HG03064 (cell line): ENCODE data around the gene ARL15.

Experiments used
- ATAC-seq: cut with Tn5 transposase; IDR thresholded peaks from one replicate; pipeline ENCODE4 v1.9.1; 2021; ENCODE audit warnings: low read depth; ENCODE audit not compliant: unreplicated experiment

The ARL15 gene

GRCh38 chr5:53923961-53924360, 386.4 kb downstream of the ARL15 start:
- ATAC-seq, result no peak

GRCh38 chr5:53922508-53923498, 387.6 kb downstream of the ARL15 start:
- no peak for ATAC-seq

DNA sequence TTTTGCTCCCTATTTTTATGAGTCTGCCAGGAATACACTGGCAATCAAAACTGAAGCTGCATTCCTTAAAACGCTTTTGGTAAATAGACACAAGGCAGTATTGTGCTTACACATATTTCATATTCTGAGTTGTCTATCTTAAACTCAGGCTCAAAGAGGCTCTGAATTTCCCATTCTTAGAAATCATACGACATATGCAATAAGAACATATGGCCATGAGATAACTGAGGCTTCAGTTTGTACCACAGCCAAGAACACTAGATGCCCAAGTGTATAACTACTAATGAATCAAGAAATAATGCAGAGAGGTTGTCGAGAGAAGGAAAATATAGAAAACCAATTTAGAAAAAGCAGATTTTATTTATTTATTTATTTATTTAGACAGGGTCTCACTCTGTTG, 392.5 kb downstream of the ARL15 start:
- ATAC-seq, result no peak

DNA sequence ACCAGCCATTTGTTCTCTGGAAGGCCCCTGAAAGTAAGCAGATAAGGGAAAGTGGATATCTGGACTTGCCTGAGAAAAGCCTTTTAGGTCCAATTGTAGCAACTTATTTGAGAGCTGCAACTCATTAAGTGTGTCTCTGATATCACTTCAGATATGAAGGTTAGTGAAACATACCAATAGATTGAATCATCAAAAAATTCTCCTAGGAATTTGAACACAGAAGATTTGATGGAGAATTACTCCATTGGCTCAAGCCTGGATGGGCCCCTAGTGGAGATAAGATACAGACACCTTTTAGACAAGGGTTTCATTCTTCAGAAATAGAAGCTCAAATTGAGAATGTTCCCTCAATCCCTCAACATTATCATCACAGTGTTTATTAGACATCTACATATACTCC, 393.3 kb downstream of the ARL15 start:
- ATAC-seq, result no peak

DNA sequence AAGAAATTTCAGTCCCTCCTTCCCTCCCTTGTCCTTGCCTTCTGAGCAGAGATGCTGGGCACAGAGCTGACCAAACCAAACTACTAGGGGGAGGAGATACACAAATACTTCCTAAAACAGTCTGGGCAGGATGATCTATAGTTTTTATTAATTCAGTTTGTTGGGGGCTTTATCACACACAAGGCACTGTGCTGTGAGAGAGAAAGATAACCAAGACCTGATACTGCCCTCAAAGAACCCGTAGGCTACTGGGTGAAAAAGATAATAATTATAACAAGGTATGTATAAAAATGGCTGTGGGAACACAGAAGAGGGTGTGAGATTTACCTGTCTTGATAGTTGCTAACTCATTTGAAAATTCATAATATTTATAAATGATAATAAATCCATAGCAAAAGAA, 395.3 kb downstream of the ARL15 start:
- no peak for ATAC-seq

DNA sequence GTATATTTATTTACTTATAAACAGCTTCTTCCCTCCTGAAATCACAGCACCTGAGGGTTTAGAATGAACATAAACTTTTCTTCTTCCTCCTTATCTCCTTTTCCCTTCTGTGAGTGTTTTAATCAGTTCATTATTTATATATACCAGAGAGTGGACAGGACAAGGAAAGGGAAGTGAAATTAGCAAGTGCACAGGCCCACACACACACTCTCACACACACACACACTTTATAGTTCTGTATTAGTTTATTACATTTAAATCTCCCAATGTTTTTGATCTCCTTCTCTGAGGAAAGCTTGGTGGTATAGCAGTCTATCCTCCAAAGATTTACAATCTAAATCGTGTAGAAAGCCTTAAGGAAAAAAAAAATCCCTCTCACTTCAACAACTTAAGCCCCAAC, 396.4 kb downstream of the ARL15 start:
- ATAC-seq, result no peak

DNA sequence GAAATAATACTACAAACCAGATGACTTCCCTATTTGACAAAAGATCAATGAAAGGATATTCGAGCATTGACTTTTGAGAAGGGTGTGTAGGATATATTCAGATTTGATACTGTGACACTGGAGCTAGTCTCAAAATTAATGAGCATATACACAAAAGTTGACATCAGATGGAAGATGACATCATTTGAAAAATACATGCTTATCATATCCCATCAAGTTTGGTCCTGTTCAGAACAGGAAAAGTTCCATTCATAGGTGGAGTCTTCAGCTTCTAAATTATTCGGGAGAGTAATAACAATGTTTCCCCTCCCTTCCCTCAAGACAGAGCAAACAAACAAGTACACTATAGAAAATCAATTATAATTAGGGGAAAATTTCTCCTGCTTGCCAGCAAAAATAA, 401.6 kb downstream of the ARL15 start:
- ATAC-seq, result no peak

GRCh38 chr5:53907827-53908226, 402.5 kb downstream of the ARL15 start:
- ATAC-seq, result no peak

DNA sequence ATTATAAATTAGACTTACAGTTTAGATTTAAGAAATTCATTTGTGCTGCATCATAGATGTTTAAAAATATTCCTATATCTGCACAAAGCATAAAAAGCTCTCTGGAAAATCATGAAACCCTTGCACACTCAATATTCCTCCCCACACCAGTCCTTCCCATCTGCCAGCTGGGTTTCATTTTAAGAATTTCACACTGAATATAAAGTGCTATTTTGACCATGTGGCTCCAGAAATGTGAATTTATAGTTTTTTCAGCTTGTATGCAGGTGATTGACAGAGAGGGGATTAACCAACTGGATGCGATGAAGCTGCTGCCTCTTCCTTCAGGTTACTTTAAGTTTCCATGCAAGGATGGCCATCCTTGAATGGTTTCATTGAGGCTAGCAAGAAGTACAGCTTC, 403.6 kb downstream of the ARL15 start:
- ATAC-seq, result no peak

GRCh38 chr5:53902296-53902907, 408.0 kb downstream of the ARL15 start:
- ATAC-seq, result no peak

- ATAC-seq, result no peak
These were observed 409.7 kb downstream of the ARL15 start for GRCh38 chr5:53900677-53901076.

GRCh38 chr5:53895091-53895683, 415.2 kb downstream of the ARL15 start:
- no peak for ATAC-seq

DNA sequence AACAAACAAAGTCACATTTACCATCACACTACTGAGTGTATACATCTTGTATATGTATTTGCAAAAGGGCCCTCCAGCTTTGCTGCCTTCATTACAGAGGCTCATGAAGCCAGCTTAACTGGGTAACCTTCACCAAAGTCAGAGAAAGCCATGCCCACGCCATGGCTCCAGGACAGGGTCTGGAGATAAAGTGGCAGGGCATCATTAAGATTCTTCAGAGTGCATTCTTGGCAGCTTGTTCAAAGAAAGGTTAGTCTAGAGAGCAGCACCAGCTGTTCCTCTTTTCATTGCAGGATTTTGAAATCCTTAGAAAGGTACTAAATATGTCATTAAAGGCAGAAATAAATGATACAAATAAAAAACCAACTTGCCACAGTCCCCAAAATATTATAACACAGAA, 416.7 kb downstream of the ARL15 start:
- no peak for ATAC-seq

GRCh38 chr5:53892224-53892623, 418.1 kb downstream of the ARL15 start:
- ATAC-seq, result no peak

DNA sequence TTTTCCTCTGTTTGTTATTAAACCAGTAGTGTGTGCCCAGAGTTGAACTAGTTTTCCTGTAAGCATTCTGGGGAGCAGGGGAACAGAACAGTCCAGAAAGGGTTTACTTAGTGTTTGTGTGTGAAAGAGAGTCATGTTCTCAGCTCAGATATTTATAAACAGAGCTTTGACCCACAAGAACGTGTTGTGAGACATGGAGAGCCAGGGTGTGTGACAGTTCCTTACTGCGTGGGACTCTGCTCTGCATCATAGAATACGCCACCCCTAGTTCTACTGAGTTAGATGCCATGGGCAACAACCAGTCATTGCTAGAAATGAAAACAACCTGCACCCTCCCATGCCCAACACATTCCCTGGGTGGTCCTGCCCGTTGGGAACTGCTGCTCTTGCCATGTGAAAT, 419.2 kb downstream of the ARL15 start:
- ATAC-seq, result no peak

- ATAC-seq, result no peak
These were observed 419.9 kb downstream of the ARL15 start for GRCh38 chr5:53890490-53890889.

- no peak for ATAC-seq
These were observed 425.5 kb downstream of the ARL15 start for GRCh38 chr5:53884844-53885243.

- ATAC-seq, result no peak
These were observed 426.0 kb downstream of the ARL15 start for GRCh38 chr5:53884417-53884816.

DNA sequence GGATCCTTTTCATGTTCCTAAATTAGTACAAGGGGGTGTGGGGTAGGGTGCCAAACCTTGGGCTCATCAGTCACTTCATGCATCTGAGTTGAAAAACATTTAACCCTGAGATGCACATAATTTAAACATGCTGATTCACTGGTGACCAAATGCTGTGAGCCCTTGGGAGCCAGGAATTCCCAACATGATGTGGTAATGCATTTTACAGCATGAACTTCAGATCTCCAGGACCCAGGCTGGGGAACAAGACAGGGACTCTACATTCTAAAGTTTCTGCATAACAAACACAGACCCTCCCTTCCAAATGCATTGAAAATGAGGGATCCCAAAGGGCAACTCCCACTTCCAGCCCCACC, 427.7 kb downstream of the ARL15 start:
- no peak for ATAC-seq

DNA sequence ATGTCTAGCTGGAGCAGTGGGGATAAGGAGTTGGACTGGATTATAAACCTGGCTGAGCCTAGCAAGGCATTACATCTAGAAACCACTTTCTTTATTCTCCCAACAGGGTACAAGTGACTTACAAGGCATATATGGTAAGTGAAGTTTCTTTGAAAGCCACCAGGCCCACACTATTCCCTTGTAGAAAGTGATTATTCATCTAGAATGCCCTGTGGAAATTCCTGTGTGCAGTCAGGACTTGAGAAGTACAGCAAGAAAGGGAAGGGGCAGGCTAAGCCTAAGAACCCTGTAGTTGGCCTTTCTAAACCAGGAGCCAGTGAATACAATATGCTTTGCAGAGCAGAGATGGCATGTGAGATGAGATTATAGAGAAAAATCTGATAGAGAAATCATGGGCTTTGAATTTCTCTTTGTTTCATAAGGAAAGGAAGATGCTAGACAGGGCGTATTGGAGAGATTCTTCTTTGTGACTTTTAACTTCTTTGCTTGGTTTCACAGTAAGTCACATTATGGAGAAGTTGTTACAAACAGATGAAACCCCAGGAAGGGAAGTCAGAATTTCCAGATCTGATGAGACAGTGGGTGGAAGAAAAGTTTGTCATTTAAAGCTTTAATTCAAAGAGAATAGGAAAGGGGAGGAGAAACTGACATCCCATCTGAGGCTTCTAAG, 428.2 kb downstream of the ARL15 start:
- ATAC-seq, result no peak

DNA sequence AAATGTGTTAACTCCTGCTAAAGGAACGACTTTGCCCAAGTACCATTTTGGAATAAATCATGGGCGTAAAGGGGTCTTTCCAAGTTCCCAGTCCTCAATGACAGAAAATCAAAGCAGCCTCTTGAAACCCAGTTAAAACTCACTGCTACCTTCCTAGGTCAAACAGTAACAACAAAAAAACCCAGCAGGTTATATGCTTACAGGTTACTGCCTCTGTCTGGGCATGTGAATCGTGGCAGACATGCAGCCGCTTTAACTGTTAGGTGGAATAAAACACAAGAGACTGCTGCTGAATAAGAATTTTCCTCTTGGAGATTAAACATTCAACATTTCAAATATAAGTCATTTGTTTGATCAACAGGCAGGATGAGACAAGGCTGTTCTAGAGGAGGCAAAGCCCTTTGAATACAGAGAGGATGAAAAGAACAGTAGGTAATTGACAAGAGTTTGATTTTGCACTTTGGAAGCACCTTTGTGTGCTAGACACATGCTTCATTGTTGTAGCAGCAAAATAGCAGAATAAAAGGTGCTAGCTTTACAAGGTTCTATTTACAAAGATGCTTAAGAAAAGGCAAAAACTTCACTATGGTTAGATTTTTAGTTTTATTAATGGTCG, 430.6 kb downstream of the ARL15 start:
- no peak for ATAC-seq
